K562 (cell line): ENCODE measurements around the gene C5orf24. TPM values are rescaled to one million over a fixed set of nuclear protein-coding genes. Genes with fewer than 3 reads are reported as not detected.
A peak's percentile ranks its signal among the peaks of the same experiment; 100 is the strongest.

ENCODE experiments used
- ARID1B ChIP-seq: fragments of 450-650 bp; IDR thresholded peaks from 2 replicates; pipeline ENCODE4 v1.6.1; 2016; ENCODE audit warnings: antibody characterized with exemption, mild to moderate bottlenecking, inconsistent platforms
- ATF1 ChIP-seq, 2 experiments: fragments of 450-650 bp in 1 of 2; IDR thresholded peaks; 2 replicates each; pipeline ENCODE4 v1.6.1; 2016; ENCODE audit warnings: missing compliant biosample characterization in 1 of 2, missing genetic modification characterization in 1 of 2
- CC2D1A ChIP-seq: fragments of 450-650 bp; IDR thresholded peaks from 2 replicates; pipeline ENCODE4 v1.6.1; 2017; ENCODE audit warnings: mild to moderate bottlenecking
- DNMT1 ChIP-seq: fragments of 450-650 bp; IDR thresholded peaks from 2 replicates; pipeline ENCODE4 v1.6.1; 2016; ENCODE audit warnings: antibody characterized with exemption, mild to moderate bottlenecking
- FOXP4 ChIP-seq: sonication (generic); formaldehyde crosslinking; IDR thresholded peaks from 2 replicates; pipeline ENCODE4 v1.8.0; 2022; ENCODE audit warnings: mild to moderate bottlenecking, missing genetic modification reagents, borderline replicate concordance
- HEY1 ChIP-seq: fragments of 250-450 bp; sonication (Bioruptor Pico); IDR thresholded peaks from 2 replicates; pipeline ENCODE4 v1.5.0; 2020; ENCODE audit warnings: mild to moderate bottlenecking, moderate library complexity, borderline replicate concordance
- IFI16 ChIP-seq: fragments of 250-450 bp; sonication (Bioruptor Pico); IDR thresholded peaks from 2 replicates; pipeline ENCODE4 v2.1.2; 2022; ENCODE audit warnings: mild to moderate bottlenecking, inconsistent platforms
- KLF1 ChIP-seq: fragments of 450-650 bp; IDR thresholded peaks from 2 replicates; pipeline ENCODE4 v1.6.1; 2016; ENCODE audit warnings: missing genetic modification characterization, missing compliant biosample characterization
- LCOR ChIP-seq: sonication (generic); formaldehyde crosslinking; IDR thresholded peaks from 2 replicates; pipeline ENCODE4 v1.8.0; 2022; ENCODE audit warnings: mild to moderate bottlenecking, missing genetic modification reagents
- NFIX ChIP-seq: fragments of 250-450 bp; sonication (Bioruptor Pico); IDR thresholded peaks from 2 replicates; pipeline ENCODE4 v1.4.0; 2020; ENCODE audit warnings: low read depth, mild to moderate bottlenecking, moderate library complexity
- SMARCB1 ChIP-seq: IDR thresholded peaks from 2 replicates; pipeline ENCODE4 v1.6.1; 2011; ENCODE audit warnings: improper control_type of control experiment, low read depth; ENCODE audit not compliant: insufficient read length
- SMARCC2 ChIP-seq: fragments of 450-650 bp; IDR thresholded peaks from 2 replicates; pipeline ENCODE4 v1.6.1; 2017; ENCODE audit warnings: antibody characterized with exemption, moderate library complexity, mild to moderate bottlenecking, low read depth
- ZC3H8 ChIP-seq: fragments of 450-650 bp; IDR thresholded peaks from 2 replicates; pipeline ENCODE4 v1.6.1; 2017
- ZFP91 ChIP-seq: sonication (generic); formaldehyde crosslinking; IDR thresholded peaks from 2 replicates; pipeline ENCODE4 v1.8.0; 2022; ENCODE audit warnings: mild to moderate bottlenecking, missing genetic modification reagents
- ZKSCAN3 ChIP-seq: fragments of 250-450 bp; sonication (Bioruptor Pico); IDR thresholded peaks from 2 replicates; pipeline ENCODE4 v1.4.0; 2020
- ZNF212 ChIP-seq: fragments of 450-650 bp; formaldehyde crosslinking; IDR thresholded peaks from 2 replicates; pipeline ENCODE4 v1.4.0; 2020; ENCODE audit warnings: mild to moderate bottlenecking
- ZNF41 ChIP-seq: fragments of 250-450 bp; sonication (Bioruptor Pico); conservative IDR thresholded peaks from 2 replicates; pipeline ENCODE4 v1.4.0; 2020; ENCODE audit warnings: mild to moderate bottlenecking
- polyA plus RNA-seq, 8 experiments: library from polyadenylated mRNA; depleted of rRNA in 4 of 8; stranded (reverse) in 5 of 8; unstranded in 3 of 8; fragments of >200 nt; fragmentation: Nextera tagmentation in 2 of 8; fragmentation: Illumina TruSeq in 1 of 8; extraction: Ambion mirVana in 2 of 8; extraction: Trizol in 1 of 8; gene quantifications; 2 replicates each; pipeline versions ENCODE4 v1.2.1 to v1.2.3, GENCODE V29; 2011 to 2014; ENCODE audit warnings: inconsistent platforms in 1 of 8, missing spikeins in 1 of 8
- total RNA-seq, 7 experiments: library from RNA; depleted of rRNA in 6 of 7; stranded (reverse); fragments of >200 nt in 6 of 7; fragmentation: Illumina TruSeq in 2 of 7; extraction: Trizol in 2 of 7; gene quantifications; 2 replicates each; pipeline versions ENCODE4 v1.2.1 to v1.2.3, GENCODE V29; 2011 to 2021; ENCODE audit warnings: low replicate concordance in 1 of 7
- TF ChIP-seq, protein P1 (sequence below): fragments of 450-650 bp; formaldehyde crosslinking; IDR thresholded peaks from 2 replicates; pipeline ENCODE4 v1.4.0; 2020; ENCODE audit warnings: mild to moderate bottlenecking, mixed read lengths
- TF ChIP-seq, protein P2 (sequence below), 2 experiments: IDR thresholded peaks; 2 replicates each; pipeline ENCODE4 v1.6.1; 2011; ENCODE audit warnings: borderline replicate concordance in 1 of 2, control low read depth in 1 of 2, low read depth in 1 of 2, low read length in 1 of 2, mild to moderate bottlenecking in 1 of 2, mixed read lengths in 1 of 2, moderate library complexity in 1 of 2; ENCODE audit not compliant: insufficient read depth in 1 of 2, insufficient read length in 1 of 2, poor library complexity in 1 of 2, severe bottlenecking in 1 of 2; ENCODE audit errors: extremely low read depth in 1 of 2
- TF ChIP-seq, protein P3 (sequence below): fragments of 250-450 bp; sonication (Bioruptor Pico); IDR thresholded peaks from 2 replicates; pipeline ENCODE4 v1.5.0; 2022; ENCODE audit warnings: mild to moderate bottlenecking

The C5orf24 gene
- total and polyA plus RNA-seq, 9 of the 15 experiments (the other 6 are each of a cell fraction or from before 2014, with no cell fraction given): 8.9 to 38.6 (median 28.4) TPM

DNA sequence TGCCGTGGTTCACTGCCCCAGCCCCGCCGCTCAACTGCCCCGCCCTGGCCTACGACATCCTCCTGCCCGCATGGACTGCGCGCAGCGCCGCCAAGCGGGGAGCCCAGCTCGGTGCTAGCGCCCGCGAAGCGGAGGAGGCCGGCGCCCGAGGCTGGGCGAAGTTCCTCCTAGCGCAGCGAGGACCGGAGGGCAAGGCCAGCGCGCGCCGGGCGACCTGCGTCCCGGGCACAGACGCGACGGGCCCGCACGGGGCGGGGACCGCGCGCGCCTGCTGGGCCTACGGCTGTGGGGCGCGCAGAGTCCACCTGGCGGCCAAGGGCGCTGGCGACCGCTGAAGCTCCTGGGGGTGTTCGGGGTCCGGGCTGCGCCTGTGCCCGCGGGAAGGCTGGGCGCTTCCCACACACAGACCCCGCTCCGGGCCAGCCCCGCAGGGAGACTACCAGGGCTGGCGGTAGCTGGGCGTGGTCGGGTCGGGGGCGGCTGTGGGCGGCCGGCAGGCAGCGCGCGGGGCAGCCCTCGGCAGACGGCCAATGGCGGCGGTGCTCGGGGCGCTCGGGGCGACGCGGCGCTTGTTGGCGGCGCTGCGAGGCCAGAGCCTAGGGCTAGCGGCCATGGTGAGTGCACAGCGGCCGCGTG, 59.0 kb downstream of the C5orf24 start, which contains the start of gene PCBD2 (continued):
- no peak for TF ChIP-seq ZFP91 (CRISPR knock-in tag)
- TF ChIP-seq KLF1 (tag): peak; percentile 89
- TF ChIP-seq HEY1 (CRISPR knock-in tag): no peak
- no peak for TF ChIP-seq SMARCC2
- no peak for TF ChIP-seq ATF1 (CRISPR knock-in tag; IDR thresholded peaks at IDR 0.05)
- TF ChIP-seq ATF1 (tag; IDR thresholded peaks at IDR 0.05): peak; percentile 86
- TF ChIP-seq ZNF212 (CRISPR knock-in tag): no peak
- no peak for TF ChIP-seq ZKSCAN3 (CRISPR knock-in tag)
- no peak for TF ChIP-seq DNMT1
- TF ChIP-seq, protein P1, sequence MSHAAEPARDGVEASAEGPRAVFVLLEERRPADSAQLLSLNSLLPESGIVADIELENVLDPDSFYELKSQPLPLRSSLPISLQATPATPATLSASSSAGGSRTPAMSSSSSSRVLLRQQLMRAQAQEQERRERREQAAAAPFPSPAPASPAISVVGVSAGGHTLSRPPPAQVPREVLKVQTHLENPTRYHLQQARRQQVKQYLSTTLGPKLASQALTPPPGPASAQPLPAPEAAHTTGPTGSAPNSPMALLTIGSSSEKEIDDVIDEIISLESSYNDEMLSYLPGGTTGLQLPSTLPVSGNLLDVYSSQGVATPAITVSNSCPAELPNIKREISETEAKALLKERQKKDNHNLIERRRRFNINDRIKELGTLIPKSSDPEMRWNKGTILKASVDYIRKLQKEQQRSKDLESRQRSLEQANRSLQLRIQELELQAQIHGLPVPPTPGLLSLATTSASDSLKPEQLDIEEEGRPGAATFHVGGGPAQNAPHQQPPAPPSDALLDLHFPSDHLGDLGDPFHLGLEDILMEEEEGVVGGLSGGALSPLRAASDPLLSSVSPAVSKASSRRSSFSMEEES (CRISPR knock-in tag): no peak
- no peak for TF ChIP-seq IFI16 (CRISPR knock-in tag)
- no peak for TF ChIP-seq SMARCB1
- TF ChIP-seq CC2D1A: no peak
- TF ChIP-seq ZNF41 (CRISPR knock-in tag): no peak
- TF ChIP-seq ARID1B: no peak
- TF ChIP-seq, protein P2, sequence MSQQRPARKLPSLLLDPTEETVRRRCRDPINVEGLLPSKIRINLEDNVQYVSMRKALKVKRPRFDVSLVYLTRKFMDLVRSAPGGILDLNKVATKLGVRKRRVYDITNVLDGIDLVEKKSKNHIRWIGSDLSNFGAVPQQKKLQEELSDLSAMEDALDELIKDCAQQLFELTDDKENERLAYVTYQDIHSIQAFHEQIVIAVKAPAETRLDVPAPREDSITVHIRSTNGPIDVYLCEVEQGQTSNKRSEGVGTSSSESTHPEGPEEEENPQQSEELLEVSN (IDR thresholded peaks at IDR 0.05; ENCODE audit: borderline replicate concordance in 1 of 2, extremely low read depth in 1 of 2, insufficient read depth in 1 of 2, insufficient read length in 1 of 2, low read depth in 1 of 2, low read length in 1 of 2, poor library complexity in 1 of 2, severe bottlenecking in 1 of 2): peak; percentile 50 to 55
- peak; percentile 53; the same call in 1 of the 2 replicates for TF ChIP-seq FOXP4 (CRISPR knock-in tag)
- TF ChIP-seq LCOR: no peak
- TF ChIP-seq, protein P3, sequence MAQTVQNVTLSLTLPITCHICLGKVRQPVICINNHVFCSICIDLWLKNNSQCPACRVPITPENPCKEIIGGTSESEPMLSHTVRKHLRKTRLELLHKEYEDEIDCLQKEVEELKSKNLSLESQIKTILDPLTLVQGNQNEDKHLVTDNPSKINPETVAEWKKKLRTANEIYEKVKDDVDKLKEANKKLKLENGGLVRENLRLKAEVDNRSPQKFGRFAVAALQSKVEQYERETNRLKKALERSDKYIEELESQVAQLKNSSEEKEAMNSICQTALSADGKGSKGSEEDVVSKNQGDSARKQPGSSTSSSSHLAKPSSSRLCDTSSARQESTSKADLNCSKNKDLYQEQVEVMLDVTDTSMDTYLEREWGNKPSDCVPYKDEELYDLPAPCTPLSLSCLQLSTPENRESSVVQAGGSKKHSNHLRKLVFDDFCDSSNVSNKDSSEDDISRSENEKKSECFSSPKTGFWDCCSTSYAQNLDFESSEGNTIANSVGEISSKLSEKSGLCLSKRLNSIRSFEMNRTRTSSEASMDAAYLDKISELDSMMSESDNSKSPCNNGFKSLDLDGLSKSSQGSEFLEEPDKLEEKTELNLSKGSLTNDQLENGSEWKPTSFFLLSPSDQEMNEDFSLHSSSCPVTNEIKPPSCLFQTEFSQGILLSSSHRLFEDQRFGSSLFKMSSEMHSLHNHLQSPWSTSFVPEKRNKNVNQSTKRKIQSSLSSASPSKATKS: no peak
- no peak for TF ChIP-seq ZC3H8
- TF ChIP-seq NFIX (CRISPR knock-in tag): no peak
